AG09309 (cell line): ENCODE measurements around the gene PA2G4.

Experiments
- DNase-seq: peaks from one replicate; pipeline ENCODE4 v3.0.0-alpha.2; 2010; ENCODE audit warnings: low read depth
- H3K4me3 ChIP-seq: 2 replicates; pipeline ENCODE4 v1.5.1; 2011; ENCODE audit warnings: mild to moderate bottlenecking, low read depth, low read length, moderate library complexity; ENCODE audit not compliant: control insufficient read depth
- TF ChIP-seq, protein P1 (sequence below): IDR thresholded peaks from 2 replicates; pipeline ENCODE4 v1.5.1; 2011; ENCODE audit warnings: mild to moderate bottlenecking, low read depth, low read length, inconsistent platforms; ENCODE audit not compliant: insufficient read depth, control insufficient read depth; ENCODE audit errors: missing control alignments

The PA2G4 gene

GRCh38 chr12:56124133-56124532 lies 19.8 kb downstream of the PA2G4 start:
- no peak overlapping the region for H3K4me3 ChIP-seq
- DNase-seq: no peak
- TF ChIP-seq, protein P1, sequence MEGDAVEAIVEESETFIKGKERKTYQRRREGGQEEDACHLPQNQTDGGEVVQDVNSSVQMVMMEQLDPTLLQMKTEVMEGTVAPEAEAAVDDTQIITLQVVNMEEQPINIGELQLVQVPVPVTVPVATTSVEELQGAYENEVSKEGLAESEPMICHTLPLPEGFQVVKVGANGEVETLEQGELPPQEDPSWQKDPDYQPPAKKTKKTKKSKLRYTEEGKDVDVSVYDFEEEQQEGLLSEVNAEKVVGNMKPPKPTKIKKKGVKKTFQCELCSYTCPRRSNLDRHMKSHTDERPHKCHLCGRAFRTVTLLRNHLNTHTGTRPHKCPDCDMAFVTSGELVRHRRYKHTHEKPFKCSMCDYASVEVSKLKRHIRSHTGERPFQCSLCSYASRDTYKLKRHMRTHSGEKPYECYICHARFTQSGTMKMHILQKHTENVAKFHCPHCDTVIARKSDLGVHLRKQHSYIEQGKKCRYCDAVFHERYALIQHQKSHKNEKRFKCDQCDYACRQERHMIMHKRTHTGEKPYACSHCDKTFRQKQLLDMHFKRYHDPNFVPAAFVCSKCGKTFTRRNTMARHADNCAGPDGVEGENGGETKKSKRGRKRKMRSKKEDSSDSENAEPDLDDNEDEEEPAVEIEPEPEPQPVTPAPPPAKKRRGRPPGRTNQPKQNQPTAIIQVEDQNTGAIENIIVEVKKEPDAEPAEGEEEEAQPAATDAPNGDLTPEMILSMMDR: no peak

DNA sequence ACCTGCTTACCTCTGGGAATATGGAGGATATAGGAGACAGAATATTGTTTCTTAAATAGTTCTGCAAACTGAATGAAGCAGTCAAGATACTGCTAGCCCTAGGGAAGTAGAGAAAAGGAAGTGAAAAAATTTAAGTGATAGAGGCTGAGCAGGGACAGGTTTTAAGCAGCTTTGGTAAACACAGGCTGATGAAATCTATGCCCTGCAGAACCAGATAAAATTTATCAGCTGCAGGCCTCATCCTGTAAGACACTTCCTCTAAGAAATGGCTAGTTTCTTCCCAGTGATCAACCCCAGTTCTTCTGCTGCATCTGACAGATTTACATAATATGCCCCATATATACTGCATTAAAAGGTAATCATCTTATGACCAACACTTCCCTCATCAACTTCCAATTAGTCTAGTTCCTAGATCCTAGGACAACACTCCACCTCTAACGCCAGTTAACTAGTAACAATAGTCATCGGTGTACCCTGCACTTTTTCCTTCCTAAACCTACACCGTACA lies 22.4 kb downstream of the PA2G4 start:
- DNase-seq: no peak
- H3K4me3 ChIP-seq: no peak overlapping the region
- TF ChIP-seq, protein P1: no peak

DNA sequence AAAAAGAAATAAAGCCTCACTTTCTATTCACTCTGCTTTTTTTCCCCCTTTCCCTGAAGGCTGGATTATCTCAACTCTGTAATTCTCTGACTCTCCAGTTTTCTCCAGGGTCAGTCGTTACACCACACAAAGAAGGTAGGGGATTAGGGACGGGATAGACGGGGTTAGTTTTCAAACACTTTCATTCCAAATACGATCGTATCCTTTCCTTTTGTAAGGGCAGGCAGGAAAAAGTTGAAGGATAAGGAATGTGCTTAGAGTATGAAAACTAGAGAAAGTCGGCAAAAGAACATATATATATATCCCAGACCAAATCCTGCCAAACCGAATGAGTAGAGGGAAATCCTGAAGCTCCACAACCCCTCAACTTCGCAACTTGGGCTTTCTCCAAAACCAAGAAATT lies 23.1 kb downstream of the PA2G4 start:
- DNase-seq: no peak
- TF ChIP-seq, protein P1: no peak
- H3K4me3 ChIP-seq: peak overlapping the region; percentile 42

DNA sequence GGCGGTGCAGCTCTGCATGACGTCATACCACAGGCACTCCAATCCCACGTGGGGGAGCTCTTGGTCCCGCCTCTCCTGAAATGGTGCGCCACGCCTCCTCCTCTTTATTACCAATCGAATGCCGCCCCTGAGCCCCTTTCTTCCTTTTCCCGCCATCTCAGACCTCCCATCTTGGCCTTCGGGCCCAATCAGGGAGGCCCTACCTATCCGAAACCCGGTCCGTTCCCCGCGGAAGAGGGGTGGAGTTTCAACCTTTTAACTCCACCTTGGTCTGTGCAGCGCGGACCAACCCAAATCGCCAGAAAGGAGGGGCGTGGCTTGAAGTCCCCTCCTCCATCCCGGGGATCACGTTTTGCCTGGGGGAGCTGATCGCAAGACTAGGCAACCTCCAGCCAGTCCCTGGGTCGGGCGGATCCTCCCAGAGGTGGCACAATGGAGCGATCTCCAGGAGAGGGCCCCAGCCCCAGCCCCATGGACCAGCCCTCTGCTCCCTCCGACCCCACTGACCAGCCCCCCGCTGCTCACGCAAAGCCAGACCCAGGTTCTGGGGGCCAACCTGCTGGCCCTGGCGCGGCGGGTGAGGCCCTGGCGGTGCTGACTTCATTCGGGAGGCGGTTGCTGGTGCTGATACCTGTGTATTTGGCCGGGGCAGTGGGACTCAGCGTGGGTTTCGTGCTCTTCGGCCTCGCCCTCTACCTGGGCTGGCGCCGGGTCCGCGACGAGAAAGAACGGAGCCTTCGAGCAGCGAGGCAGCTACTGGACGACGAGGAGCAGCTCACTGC lies 23.7 kb downstream of the PA2G4 start, which contains the start of gene ESYT1:
TSS of gene ESYT1 (plus strand) at position 380 of the 782 bp plus-strand sequence. CDS start at position 433, 53 bp downstream.
- H3K4me3 ChIP-seq: peak within 1 kb of the TSS; percentile 95
- DNase-seq: peak; percentile 99
- TF ChIP-seq, protein P1: no peak

- H3K4me3 ChIP-seq: peak overlapping the region; percentile 95
- no peak for DNase-seq
- TF ChIP-seq, protein P1: no peak
Measured at GRCh38 chr12:56128670-56129205, 24.4 kb downstream of the PA2G4 start.

- TF ChIP-seq, protein P1: no peak
- peak overlapping the region; percentile 95 for H3K4me3 ChIP-seq
- DNase-seq: no peak
Measured at GRCh38 chr12:56129206-56129941, 25.0 kb downstream of the PA2G4 start.
